Activated T-helper 1 cell treated with anti-CD3 and anti-CD28 coated beads, Interleukin-2, amount 50 U/mL, for 16 hours (primary cell): ENCODE data around the gene MYO9A.
"Not testable (repeated sequence)": the region's sequence is repeated elsewhere in the genome, so short reads cannot be mapped to it uniquely, and the experiment has no call there.

Source experiments
- DNase-seq, 2 donors: peaks; one replicate each; pipeline ENCODE4 v3.0.0-alpha.2; 2020; ENCODE audit warnings: low read depth in 1 of 2, low spot score in 1 of 2

The MYO9A gene

GRCh38 chr15:72092006-72092405 lies 25.9 kb downstream of the MYO9A start:
- DNase-seq, result no peak

- DNase-seq, result no peak
These were observed 30.9 kb downstream of the MYO9A start for GRCh38 chr15:72086920-72087648.

GRCh38 chr15:72086010-72086697 lies 31.8 kb downstream of the MYO9A start:
- no peak for DNase-seq

GRCh38 chr15:72082176-72082575 lies 35.8 kb downstream of the MYO9A start:
- no peak for DNase-seq

- no peak for DNase-seq
These were observed 39.1 kb downstream of the MYO9A start for GRCh38 chr15:72078887-72079286.

GRCh38 chr15:72077950-72078349 lies 40.0 kb downstream of the MYO9A start:
- no peak for DNase-seq

- DNase-seq, result no peak
These were observed 43.5 kb downstream of the MYO9A start for GRCh38 chr15:72074335-72075060.

GRCh38 chr15:72071448-72071825 lies 46.5 kb downstream of the MYO9A start:
- DNase-seq, result not testable (repeated sequence)

- no peak for DNase-seq
These were observed 47.0 kb downstream of the MYO9A start for GRCh38 chr15:72070817-72071447.

- DNase-seq, result no peak
These were observed 49.1 kb downstream of the MYO9A start for GRCh38 chr15:72068856-72069255.

GRCh38 chr15:72065801-72066200 lies 52.1 kb downstream of the MYO9A start:
- no peak for DNase-seq

- DNase-seq, result no peak
These were observed 54.8 kb downstream of the MYO9A start for GRCh38 chr15:72063186-72063585.

- DNase-seq, result no peak
These were observed 55.6 kb downstream of the MYO9A start for GRCh38 chr15:72062319-72062718.

GRCh38 chr15:72060687-72061250 lies 57.2 kb downstream of the MYO9A start:
- no peak for DNase-seq

GRCh38 chr15:72058585-72058984 lies 59.4 kb downstream of the MYO9A start:
- no peak for DNase-seq

- DNase-seq, result no peak
These were observed 60.3 kb downstream of the MYO9A start for GRCh38 chr15:72057548-72058091.

- not testable (repeated sequence) for DNase-seq
These were observed 61.7 kb downstream of the MYO9A start for GRCh38 chr15:72056217-72056616.

GRCh38 chr15:72053297-72053696 lies 64.7 kb downstream of the MYO9A start:
- not testable (repeated sequence) for DNase-seq

- no peak for DNase-seq
These were observed 67.2 kb downstream of the MYO9A start for GRCh38 chr15:72050700-72051099.

GRCh38 chr15:72047020-72047419 lies 70.9 kb downstream of the MYO9A start:
- DNase-seq, result no peak

- DNase-seq, result no peak
These were observed 73.0 kb downstream of the MYO9A start for GRCh38 chr15:72044956-72045355.
